Measurements from ENCODE around the gene DOCK1.

- no peak for TF ChIP-seq CTCF (IDR thresholded peaks at IDR 0.05 in 4 of 5, conservative IDR thresholded peaks at IDR 0.05 in 1 of 5)
- TF ChIP-seq POLR2A (IDR thresholded peaks at IDR 0.05), result no peak
These were observed 186.1 kb downstream of the DOCK1 start for GRCh38 chr10:127091354-127091753.

Measured in gastrocnemius medialis (tissue), 4 donors.